Endothelial cell of umbilical vein (primary cell): ENCODE measurements around the gene SORCS2. TPM values are rescaled to one million over a fixed set of nuclear protein-coding genes. Genes with fewer than 3 reads are reported as not detected.

Source experiments
- BruUV-seq: library from RNA; stranded (reverse); fragments of 400-500 nt; replicated peaks from 2 replicates; lab custom pipeline; 2021; lab: Mats Ljungman, UMichigan
- CTCF ChIA-PET: fragments of 300-600, 350-600 bp; sonication (Branson Sonifier 250); formaldehyde crosslinking; loops from one replicate; lab custom pipeline; 2021; ENCODE audit warnings: antibody characterized with exemption, inconsistent platforms; lab: Charles Lee
- POLR2A ChIA-PET: fragments of 300-600, 350-600 bp; sonication (Branson Sonifier 250); formaldehyde crosslinking; loops from one replicate; lab custom pipeline; 2021; ENCODE audit warnings: antibody characterized with exemption, inconsistent platforms; lab: Charles Lee
- DNase-seq: peaks from one replicate; pipeline ENCODE4 v3.0.0-alpha.2; 2011; ENCODE audit warnings: low read depth, low spot score
- FAIRE-seq: peaks from 2 replicates; lab custom pipeline; 2011; peaks lifted over from hg19 to GRCh38; lab: Jason Lieb, UNC
- H2AFZ ChIP-seq: 2 replicates; pipeline ENCODE4 v1.6.0; 2012; ENCODE audit warnings: low read depth, low read length, control low read depth, inconsistent platforms
- H3K27ac ChIP-seq: 2 replicates; pipeline ENCODE4 v1.5.1; 2011; ENCODE audit warnings: low read depth, mild to moderate bottlenecking, control low read depth, low read length, moderate library complexity; ENCODE audit not compliant: insufficient read depth
- H3K27me3 ChIP-seq, 2 experiments: 2 replicates each; pipeline versions ENCODE4 v1.6.0 to v1.6.1; 2011; ENCODE audit warnings: low read length in 2 of 2, mixed read lengths in 1 of 2; ENCODE audit not compliant: control insufficient read depth in 2 of 2, insufficient read depth in 2 of 2
- H3K36me3 ChIP-seq, 2 experiments: 2 replicates in 1 of 2; 3 replicates in 1 of 2; pipeline ENCODE4 v1.5.1; 2011; ENCODE audit warnings: low read length in 2 of 2, mild to moderate bottlenecking in 1 of 2, moderate library complexity in 1 of 2; ENCODE audit not compliant: control insufficient read depth in 2 of 2, insufficient read depth in 2 of 2; ENCODE audit errors: extremely low read depth in 1 of 2
- H3K4me1 ChIP-seq: 3 replicates; pipeline ENCODE4 v1.5.1; 2011; ENCODE audit warnings: mild to moderate bottlenecking, low read length; ENCODE audit not compliant: control insufficient read depth, insufficient read depth; ENCODE audit errors: extremely low read depth
- H3K4me2 ChIP-seq: 2 replicates; pipeline ENCODE4 v1.6.1; 2011; ENCODE audit warnings: low read length, control low read depth, mixed read lengths; ENCODE audit not compliant: insufficient read depth
- H3K4me3 ChIP-seq, 3 experiments: fragments of 200-600 bp in 1 of 3; sonication (generic), shearing (Covaris generic) in 1 of 3; replicated peaks in 1 of 3; 2 replicates each; pipeline ENCODE4 v1.5.1; 2011 to 2016; ENCODE audit warnings: control low read depth in 3 of 3, low read length in 3 of 3, mild to moderate bottlenecking in 2 of 3, inconsistent platforms in 1 of 3, low read depth in 1 of 3, moderate library complexity in 1 of 3; ENCODE audit not compliant: insufficient read depth in 1 of 3
- H3K79me2 ChIP-seq: 2 replicates; pipeline ENCODE4 v1.6.0; 2012; ENCODE audit warnings: low read length, inconsistent platforms; ENCODE audit not compliant: control insufficient read depth, insufficient read depth
- H3K9ac ChIP-seq: replicated peaks from 2 replicates; pipeline ENCODE3; 2011; ENCODE audit warnings: low read length, control low read depth; ENCODE audit not compliant: insufficient read depth; ENCODE audit errors: extremely low read depth
- H3K9me1 ChIP-seq: replicated peaks from 3 replicates; pipeline ENCODE4 v1.6.0; 2011; ENCODE audit warnings: mild to moderate bottlenecking, low read length; ENCODE audit not compliant: control insufficient read depth, insufficient read depth; ENCODE audit errors: extremely low read depth
- H3K9me3 ChIP-seq: replicated peaks from 2 replicates; pipeline ENCODE4 v1.5.1; 2012; ENCODE audit warnings: low read length, inconsistent platforms; ENCODE audit not compliant: control insufficient read depth, insufficient read depth
- H4K20me1 ChIP-seq: replicated peaks from 2 replicates; pipeline ENCODE3; 2011; ENCODE audit warnings: mild to moderate bottlenecking, low read length; ENCODE audit not compliant: control insufficient read depth, insufficient read depth; ENCODE audit errors: extremely low read depth
- EZH2 ChIP-seq: IDR thresholded peaks from 2 replicates; pipeline ENCODE4 v1.6.1; 2012; ENCODE audit warnings: borderline replicate concordance, low read depth, mild to moderate bottlenecking, moderate library complexity, low read length, inconsistent platforms; ENCODE audit not compliant: severe bottlenecking
- FOS ChIP-seq: IDR thresholded peaks from 2 replicates; pipeline ENCODE4 v1.6.1; 2011; ENCODE audit warnings: mild to moderate bottlenecking, low read length, moderate library complexity, borderline replicate concordance; ENCODE audit not compliant: insufficient read depth
- GATA2 ChIP-seq: IDR thresholded peaks from 2 replicates; pipeline ENCODE4 v1.7.0; 2011; ENCODE audit warnings: low read depth, mild to moderate bottlenecking, moderate library complexity, mixed read lengths, low read length; ENCODE audit not compliant: insufficient read length, insufficient read depth
- JUN ChIP-seq: IDR thresholded peaks from 2 replicates; pipeline ENCODE4 v1.6.1; 2011; ENCODE audit warnings: borderline replicate concordance, low read depth; ENCODE audit not compliant: insufficient read length, insufficient read depth
- MAX ChIP-seq: IDR thresholded peaks from 2 replicates; pipeline ENCODE4 v1.6.1; 2011; ENCODE audit not compliant: insufficient read depth, insufficient read length
- MYC ChIP-seq: IDR thresholded peaks from one replicate; pipeline ENCODE4 v1.6.1; 2011; ENCODE audit warnings: mild to moderate bottlenecking, low read depth, low read length
- POLR2A ChIP-seq: IDR thresholded peaks from 2 replicates; pipeline ENCODE4 v1.6.1; 2012; ENCODE audit warnings: low read depth, mild to moderate bottlenecking, control low read depth, low read length
- POLR2AphosphoS5 ChIP-seq: IDR thresholded peaks from 2 replicates; pipeline ENCODE4 v1.6.1; 2012; ENCODE audit warnings: low read depth, mild to moderate bottlenecking, control low read depth, low read length, moderate library complexity; ENCODE audit not compliant: insufficient read depth
- dilution Hi-C: fragments of 300-500 bp; cut with MboI; formaldehyde crosslinking; loops from one replicate; pipeline ENCODE4 v1.15.0; 2019; ENCODE audit warnings: low sequenced_read_pairs; ENCODE audit not compliant: extremely low pct_ligation_motif_present
- intact Hi-C: fragments of 100-400 bp; cut with micrococcal nuclease; formaldehyde crosslinking; loops from one replicate; pipeline ENCODE4 v1.10.0; 2022
- polyA plus RNA-seq, 4 experiments: library from polyadenylated mRNA; depleted of rRNA in 3 of 4; stranded (reverse) in 3 of 4; unstranded in 1 of 4; fragments of >200 nt; gene quantifications; 2 replicates each; pipeline versions ENCODE4 v1.2.1 to v1.2.3, GENCODE V29; 2011 to 2012; ENCODE audit warnings: missing spikeins in 1 of 4
- total RNA-seq: library from RNA; stranded (reverse); gene quantifications from 2 replicates; pipeline ENCODE4 v1.2.3, GENCODE V29; 2021
- TF ChIP-seq, protein P1 (sequence below), 2 donors: IDR thresholded peaks; 1 replicate in 1 of 2; 2 replicates in 1 of 2; pipeline ENCODE4 v1.5.1; 2011; ENCODE audit warnings: low read length in 2 of 2, mild to moderate bottlenecking in 2 of 2, moderate library complexity in 2 of 2, control low read depth in 1 of 2, inconsistent platforms in 1 of 2, low read depth in 1 of 2; ENCODE audit not compliant: insufficient read depth in 1 of 2; ENCODE audit errors: extremely low read depth in 1 of 2

SORCS2 gene
- total and polyA plus RNA-seq, 2 donors (not counting 3 experiments of a cell fraction or from before 2014, with no cell fraction given), result not detected

DNA sequence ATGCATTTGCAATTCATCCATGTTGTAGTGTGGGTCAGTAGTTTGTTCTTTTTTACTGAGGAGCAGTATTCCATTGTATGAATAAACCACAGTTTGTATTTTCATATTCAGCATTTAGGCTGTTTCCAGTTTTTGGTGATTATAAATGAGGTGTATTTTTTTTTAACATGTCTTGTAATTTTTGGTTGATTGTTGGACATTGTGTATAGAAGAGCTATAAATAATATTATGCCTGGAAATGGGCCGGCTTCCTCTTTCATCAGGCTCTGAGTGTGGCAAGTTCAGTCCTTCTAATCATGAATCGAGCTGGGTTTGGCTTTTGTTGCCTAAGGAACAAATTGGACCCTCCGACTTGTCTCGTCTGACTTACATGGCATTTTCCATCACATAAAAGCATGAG, 126.7 kb downstream of the SORCS2 start:
- ChIA-PET POLR2A (no interaction called here), CTCF (no interaction called here)
- Histone ChIP-seq H3K4me3 (no peak overlapping the region), H3K4me1 (no peaks in the 10 kb centered on the region), H3K27me3 (no peaks in the 10 kb centered on the region), H2AFZ (no peak overlapping the region), H3K4me2 (no peak overlapping the region), H3K36me3 (no peaks in the 10 kb centered on the region), H3K9ac (no peak overlapping the region), H4K20me1 (no peaks in the 10 kb centered on the region), H3K9me1 (no peaks in the 10 kb centered on the region), H3K27ac (no peak overlapping the region), H3K9me3 (no peaks in the 10 kb centered on the region), H3K79me2 (no peaks in the 10 kb centered on the region)
- intact Hi-C loops (no loop called here), dilution Hi-C loops (no loop called here)
- DNase-seq (no peak), FAIRE-seq (no peak)
- no TSS peak for BruUV-seq
- no peak for TF ChIP-seq GATA2
- no peak for TF ChIP-seq MAX
- TF ChIP-seq POLR2AphosphoS5, result no peak
- TF ChIP-seq, protein P1, sequence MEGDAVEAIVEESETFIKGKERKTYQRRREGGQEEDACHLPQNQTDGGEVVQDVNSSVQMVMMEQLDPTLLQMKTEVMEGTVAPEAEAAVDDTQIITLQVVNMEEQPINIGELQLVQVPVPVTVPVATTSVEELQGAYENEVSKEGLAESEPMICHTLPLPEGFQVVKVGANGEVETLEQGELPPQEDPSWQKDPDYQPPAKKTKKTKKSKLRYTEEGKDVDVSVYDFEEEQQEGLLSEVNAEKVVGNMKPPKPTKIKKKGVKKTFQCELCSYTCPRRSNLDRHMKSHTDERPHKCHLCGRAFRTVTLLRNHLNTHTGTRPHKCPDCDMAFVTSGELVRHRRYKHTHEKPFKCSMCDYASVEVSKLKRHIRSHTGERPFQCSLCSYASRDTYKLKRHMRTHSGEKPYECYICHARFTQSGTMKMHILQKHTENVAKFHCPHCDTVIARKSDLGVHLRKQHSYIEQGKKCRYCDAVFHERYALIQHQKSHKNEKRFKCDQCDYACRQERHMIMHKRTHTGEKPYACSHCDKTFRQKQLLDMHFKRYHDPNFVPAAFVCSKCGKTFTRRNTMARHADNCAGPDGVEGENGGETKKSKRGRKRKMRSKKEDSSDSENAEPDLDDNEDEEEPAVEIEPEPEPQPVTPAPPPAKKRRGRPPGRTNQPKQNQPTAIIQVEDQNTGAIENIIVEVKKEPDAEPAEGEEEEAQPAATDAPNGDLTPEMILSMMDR (IDR thresholded peaks at IDR 0.05; ENCODE audit: extremely low read depth in 1 of 2, insufficient read depth in 1 of 2, low read depth in 1 of 2, low read length in 2 of 2), result no peak
- no peak for TF ChIP-seq EZH2
- TF ChIP-seq MYC, result no peak
- TF ChIP-seq FOS, result no peak
- no peak for TF ChIP-seq JUN
- no peak for TF ChIP-seq POLR2A
